Esophagus squamous epithelium (tissue), 4 donors: ENCODE results near the gene PHC2.

Experiments used
- CTCF ChIP-seq, 6 experiments: fragments of 450-650 bp in 4 of 6; fragments of 200-600 bp in 2 of 6; sonication (generic) in 2 of 6; IDR thresholded peaks; one replicate each; pipeline ENCODE4 v1.5.1; 2016 to 2019; ENCODE audit warnings: antibody characterized with exemption in 6 of 6, mild to moderate bottlenecking in 4 of 6, moderate library complexity in 4 of 6
- POLR2A ChIP-seq, 4 donors: fragments of 450-650 bp; IDR thresholded peaks; one replicate each; pipeline ENCODE4 v1.6.1; 2017; ENCODE audit warnings: antibody characterized with exemption in 4 of 4, mild to moderate bottlenecking in 4 of 4, moderate library complexity in 3 of 4

DNA sequence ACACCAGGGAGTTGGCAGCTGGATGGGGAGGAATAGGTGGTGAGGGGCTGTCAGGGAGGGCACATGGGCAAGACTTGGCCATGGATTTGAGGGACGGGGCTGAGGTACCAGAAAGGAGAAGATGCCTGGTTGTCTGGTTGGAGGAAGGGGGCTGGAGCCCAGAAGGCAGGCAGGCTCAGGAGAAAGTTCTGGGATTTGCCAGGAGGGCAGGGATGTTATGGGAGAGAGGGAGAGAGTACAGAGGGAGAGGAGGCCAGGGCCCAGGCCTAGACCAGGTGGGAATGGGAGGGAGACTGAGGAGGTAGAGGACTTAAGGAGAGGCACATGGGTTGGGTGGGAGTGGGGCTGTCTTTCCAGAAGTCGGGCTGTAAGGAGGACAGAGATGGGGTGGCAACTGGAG, 114.3 kb downstream of the PHC2 start:
- TF ChIP-seq CTCF (IDR thresholded peaks at IDR 0.05) = no peak
- TF ChIP-seq POLR2A (IDR thresholded peaks at IDR 0.05) = no peak
